ENCODE data around the gene DDX21. TPM values are rescaled to one million over a fixed set of nuclear protein-coding genes. Genes with fewer than 3 reads are reported as not detected.
"Not testable (repeated sequence)": the region's sequence is repeated elsewhere in the genome, so short reads cannot be mapped to it uniquely, and the experiment has no call there.

DDX21 gene
- polyA plus RNA-seq = 10 to 100 TPM in 2 of 3 donors, 1 to 10 TPM in 1; 8.9 to 14.6 (median 12.6) TPM

- peaks cover 2 to 13% (median 12%) of the 10 kb centered on the region in 3 donors for H3K27me3 Mint-ChIP-seq (ENCODE audit: low read depth in 3 of 3)
- peak within 1 kb of the TSS; percentile 98 to 100 (median 99) for H3K27ac Mint-ChIP-seq
- peak; percentile 86 to 88 (median 87) for DNase-seq
- H3K4me3 Mint-ChIP-seq = peak within 1 kb of the TSS; percentile 97 to 100 (median 99)
- H3K9me3 Mint-ChIP-seq = no peaks in the 10 kb centered on the region
- peaks cover 28 to 42% of the 10 kb centered on the region in 2 donors for H3K4me1 Mint-ChIP-seq
- peaks cover 0 to 7% (median 6%) of the 10 kb centered on the region in 3 donors for H3K36me3 Mint-ChIP-seq
Measured at GRCh38 chr10:68955832-68956532, at the start of gene DDX21. DDX21 (plus strand) TSS chr10:68956170; CDS start chr10:68956226, 56 bp downstream.

GRCh38 chr10:68924593-68924992 is 31.4 kb upstream of the DDX21 start:
- H3K4me3 Mint-ChIP-seq = no peak overlapping the region
- peak overlapping the region in 2 of 6 donors; percentile 59 to 69 for H3K27ac Mint-ChIP-seq
- peaks cover 4 to 11% (median 9%) of the 10 kb centered on the region in 3 donors for H3K36me3 Mint-ChIP-seq
- DNase-seq = no peak
- no peaks in the 10 kb centered on the region for H3K9me3 Mint-ChIP-seq
- peaks cover 2 to 17% of the 10 kb centered on the region in 2 donors for H3K4me1 Mint-ChIP-seq
- peaks cover 0 to 2% (median 0%) of the 10 kb centered on the region in 3 donors for H3K27me3 Mint-ChIP-seq (ENCODE audit: low read depth in 3 of 3)

GRCh38 chr10:68925489-68925888 is 30.5 kb upstream of the DDX21 start:
- no peak for DNase-seq
- no peaks in the 10 kb centered on the region for H3K9me3 Mint-ChIP-seq
- peaks cover 7 to 14% (median 9%) of the 10 kb centered on the region in 3 donors for H3K36me3 Mint-ChIP-seq
- peaks cover 2 to 17% of the 10 kb centered on the region in 2 donors for H3K4me1 Mint-ChIP-seq
- H3K27ac Mint-ChIP-seq = no peak overlapping the region
- no peak overlapping the region for H3K4me3 Mint-ChIP-seq
- peaks cover 0 to 2% (median 0%) of the 10 kb centered on the region in 3 donors for H3K27me3 Mint-ChIP-seq (ENCODE audit: low read depth in 3 of 3)

- H3K27ac Mint-ChIP-seq = peak overlapping the region in 2 of 6 donors; percentile 11 to 72
- H3K36me3 Mint-ChIP-seq = peaks cover 13 to 17% (median 15%) of the 10 kb centered on the region in 3 donors
- not testable (repeated sequence) for DNase-seq; H3K27me3 Mint-ChIP-seq (ENCODE audit: low read depth in 3 of 3); H3K4me3 Mint-ChIP-seq; H3K9me3 Mint-ChIP-seq
- peaks cover 2 to 18% of the 10 kb centered on the region in 2 donors for H3K4me1 Mint-ChIP-seq
Measured at GRCh38 chr10:68929157-68929556, 26.8 kb upstream of the DDX21 start.

GRCh38 chr10:68929888-68930287 is 26.1 kb upstream of the DDX21 start:
- not testable (repeated sequence) for H3K9me3 Mint-ChIP-seq; DNase-seq; H3K27ac Mint-ChIP-seq; H3K4me3 Mint-ChIP-seq; H3K27me3 Mint-ChIP-seq (ENCODE audit: low read depth in 3 of 3)
- peaks cover 0 to 11% of the 10 kb centered on the region in 2 donors for H3K4me1 Mint-ChIP-seq
- H3K36me3 Mint-ChIP-seq = peaks cover 9 to 13% (median 11%) of the 10 kb centered on the region in 3 donors

- H3K9me3 Mint-ChIP-seq; H3K27me3 Mint-ChIP-seq (ENCODE audit: low read depth in 3 of 3); H3K4me1 Mint-ChIP-seq; DNase-seq; H3K27ac Mint-ChIP-seq; H3K4me3 Mint-ChIP-seq: not testable (repeated sequence)
- peaks cover 9 to 20% (median 16%) of the 10 kb centered on the region in 3 donors for H3K36me3 Mint-ChIP-seq
Measured at GRCh38 chr10:68932860-68933259, 23.1 kb upstream of the DDX21 start.

- Mint-ChIP-seq H3K36me3 (peaks cover 9 to 30% (median 21%) of the 10 kb centered on the region in 3 donors), H3K9me3 (no peaks in the 10 kb centered on the region), H3K27ac (no peak overlapping the region), H3K4me3 (no peak overlapping the region), H3K4me1 (peaks cover 0 to 13% of the 10 kb centered on the region in 2 donors), H3K27me3 (ENCODE audit: low read depth in 3 of 3) (peaks cover 0 to 3% (median 0%) of the 10 kb centered on the region in 3 donors)
- no peak for DNase-seq
Measured at GRCh38 chr10:68934994-68935393, 21.0 kb upstream of the DDX21 start.

GRCh38 chr10:68938117-68938516 is 17.9 kb upstream of the DDX21 start:
- H3K27me3 Mint-ChIP-seq (ENCODE audit: low read depth in 3 of 3) = peaks cover 0 to 3% (median 0%) of the 10 kb centered on the region in 3 donors
- H3K27ac Mint-ChIP-seq = peak overlapping the region in 2 of 6 donors; percentile 19 to 53
- peaks cover 3 to 19% (median 15%) of the 10 kb centered on the region in 3 donors for H3K36me3 Mint-ChIP-seq
- H3K4me3 Mint-ChIP-seq = no peak overlapping the region
- peaks cover 0 to 7% of the 10 kb centered on the region in 2 donors for H3K4me1 Mint-ChIP-seq
- no peak for DNase-seq
- no peaks in the 10 kb centered on the region for H3K9me3 Mint-ChIP-seq

- peaks cover 0 to 7% of the 10 kb centered on the region in 2 donors for H3K4me1 Mint-ChIP-seq
- no peak overlapping the region for H3K27ac Mint-ChIP-seq
- H3K4me3 Mint-ChIP-seq = no peak overlapping the region
- H3K36me3 Mint-ChIP-seq = peaks cover 3 to 21% (median 15%) of the 10 kb centered on the region in 3 donors
- DNase-seq = no peak
- H3K9me3 Mint-ChIP-seq = no peaks in the 10 kb centered on the region
- H3K27me3 Mint-ChIP-seq (ENCODE audit: low read depth in 3 of 3) = peaks cover 0 to 3% (median 0%) of the 10 kb centered on the region in 3 donors
Measured at GRCh38 chr10:68938884-68939283, 17.1 kb upstream of the DDX21 start.

GRCh38 chr10:68940917-68941316 is 15.1 kb upstream of the DDX21 start:
- H3K4me1 Mint-ChIP-seq; DNase-seq; H3K4me3 Mint-ChIP-seq; H3K27me3 Mint-ChIP-seq (ENCODE audit: low read depth in 3 of 3); H3K9me3 Mint-ChIP-seq: not testable (repeated sequence)
- Mint-ChIP-seq H3K27ac (peak overlapping the region in 1 of 6 donors; percentile 8), H3K36me3 (peaks cover 3 to 29% (median 15%) of the 10 kb centered on the region in 3 donors)

GRCh38 chr10:68950598-68950997 is 5.4 kb upstream of the DDX21 start:
- Mint-ChIP-seq H3K9me3 (no peaks in the 10 kb centered on the region), H3K4me3 (no peak overlapping the region), H3K36me3 (peaks cover 13 to 15% (median 13%) of the 10 kb centered on the region in 3 donors), H3K27ac (no peak overlapping the region), H3K4me1 (peaks cover 4 to 5% of the 10 kb centered on the region in 2 donors), H3K27me3 (ENCODE audit: low read depth in 3 of 3) (no peaks in the 10 kb centered on the region)
- DNase-seq = no peak

- Mint-ChIP-seq H3K27me3 (ENCODE audit: low read depth in 3 of 3) (peaks cover 2 to 13% (median 12%) of the 10 kb centered on the region in 3 donors), H3K4me1 (peaks cover 28 to 39% of the 10 kb centered on the region in 2 donors), H3K27ac (peak overlapping the region in 5 of 6 donors; percentile 61 to 100 (median 79)), H3K4me3 (peak overlapping the region; percentile 27 to 54 (median 48)), H3K36me3 (peaks cover 0 to 4% (median 4%) of the 10 kb centered on the region in 3 donors), H3K9me3 (no peaks in the 10 kb centered on the region)
- DNase-seq = no peak
Measured at GRCh38 chr10:68954904-68955303, 1.1 kb upstream of the DDX21 start.

- DNase-seq = no peak
- peaks cover 0 to 7% (median 6%) of the 10 kb centered on the region in 3 donors for H3K36me3 Mint-ChIP-seq
- H3K9me3 Mint-ChIP-seq = no peaks in the 10 kb centered on the region
- H3K4me1 Mint-ChIP-seq = peaks cover 28 to 42% of the 10 kb centered on the region in 2 donors
- peak overlapping the region; percentile 98 to 100 (median 99) for H3K27ac Mint-ChIP-seq
- H3K4me3 Mint-ChIP-seq = peak overlapping the region; percentile 97 to 100 (median 99)
- H3K27me3 Mint-ChIP-seq (ENCODE audit: low read depth in 3 of 3) = peaks cover 2 to 13% (median 12%) of the 10 kb centered on the region in 3 donors
Measured at GRCh38 chr10:68955355-68955831, 577 bp upstream of the DDX21 start.

GRCh38 chr10:68957284-68957615 is 1.3 kb downstream of the DDX21 start:
- peaks cover 2 to 13% (median 12%) of the 10 kb centered on the region in 3 donors for H3K27me3 Mint-ChIP-seq (ENCODE audit: low read depth in 3 of 3)
- peaks cover 0 to 15% (median 7%) of the 10 kb centered on the region in 3 donors for H3K36me3 Mint-ChIP-seq
- H3K4me1 Mint-ChIP-seq = peaks cover 30 to 49% of the 10 kb centered on the region in 2 donors
- no peaks in the 10 kb centered on the region for H3K9me3 Mint-ChIP-seq
- peak overlapping the region; percentile 98 to 100 (median 99) for H3K27ac Mint-ChIP-seq
- no peak for DNase-seq
- H3K4me3 Mint-ChIP-seq = peak overlapping the region; percentile 97 to 100 (median 99)

Data from immature natural killer cell (primary cell).